Esophagus muscularis mucosa (tissue), 4 donors: ENCODE measurements around the gene URM1. TPM values are rescaled to one million over a fixed set of nuclear protein-coding genes. Genes with fewer than 3 reads are reported as not detected.
"Not testable (repeated sequence)": the region's sequence is repeated elsewhere in the genome, so short reads cannot be mapped to it uniquely, and the experiment has no call there.

Experiments used
- DNase-seq: peaks from one replicate; pipeline ENCODE4 v3.0.0-alpha.2; 2017; ENCODE audit errors: extremely low spot score
- H3K27ac ChIP-seq, 4 donors: fragments of 200-600 bp; sonication (generic); replicated peaks in 1 of 4; 1 replicate in 3 of 4; 2 replicates in 1 of 4; pipeline ENCODE4 v1.5.1; 2016 to 2019; ENCODE audit warnings: mild to moderate bottlenecking in 1 of 4
- H3K27me3 ChIP-seq, 4 donors: fragments of 200-600 bp; sonication (generic); one replicate each; pipeline versions ENCODE4 v1.5.1 to v1.6.0; 2016 to 2019
- H3K36me3 ChIP-seq, 4 donors: fragments of 200-600 bp; sonication (generic); one replicate each; pipeline ENCODE4 v1.5.1; 2016 to 2019
- H3K4me1 ChIP-seq, 4 donors: fragments of 200-600 bp; sonication (generic); one replicate each; pipeline ENCODE4 v1.5.1; 2016 to 2019
- H3K4me3 ChIP-seq, 4 donors: fragments of 200-600 bp; sonication (generic); 1 replicate in 2 of 4; 2 replicates in 2 of 4; pipeline ENCODE4 v1.5.1; 2016 to 2019; ENCODE audit warnings: mild to moderate bottlenecking in 4 of 4, moderate library complexity in 1 of 4
- H3K9me3 ChIP-seq, 4 donors: fragments of 200-600 bp; sonication (generic); 1 replicate in 3 of 4; 2 replicates in 1 of 4; pipeline ENCODE4 v1.5.1; 2016 to 2019
- EP300 ChIP-seq: sonication (generic); formaldehyde crosslinking; IDR thresholded peaks from one replicate; pipeline ENCODE4 v1.6.1; 2017; ENCODE audit warnings: antibody characterized with exemption
- POLR2A ChIP-seq: fragments of 450-650 bp; IDR thresholded peaks from one replicate; pipeline ENCODE4 v1.6.1; 2017; ENCODE audit warnings: antibody characterized with exemption, moderate library complexity, mild to moderate bottlenecking, low read depth
- POLR2AphosphoS5 ChIP-seq, 2 donors: sonication (generic); formaldehyde crosslinking; IDR thresholded peaks; one replicate each; pipeline ENCODE4 v1.6.1; 2017; ENCODE audit warnings: antibody characterized with exemption in 2 of 2
- WGBS: methylation state at CpG from one replicate; pipeline ENCODE4 v1.1.5; 2018; 5-methylcytosine and 5-hydroxymethylcytosine counted together
- intact Hi-C: fragments of 100-400 bp; cut with DNase I; formaldehyde crosslinking; loops from one replicate; pipeline ENCODE4 v1.15.1; 2023
- total RNA-seq, 4 donors: library from RNA; depleted of rRNA; stranded (reverse); fragments of >200 nt; gene quantifications; one replicate each; pipeline versions ENCODE4 v1.1.0 to v1.2.1, GENCODE V29; 2016
- TF ChIP-seq, protein P1 (sequence below), 3 experiments: fragments of 200-600 bp in 2 of 3; fragments of 450-650 bp in 1 of 3; sonication (generic) in 2 of 3; IDR thresholded peaks; one replicate each; pipeline ENCODE4 v1.5.1; 2017 to 2019; ENCODE audit warnings: antibody characterized with exemption in 3 of 3, mild to moderate bottlenecking in 2 of 3, moderate library complexity in 1 of 3

The URM1 gene
- total RNA-seq, 4 donors from 2014 or later = 25.3 to 36.8 (median 28.3) TPM

DNA sequence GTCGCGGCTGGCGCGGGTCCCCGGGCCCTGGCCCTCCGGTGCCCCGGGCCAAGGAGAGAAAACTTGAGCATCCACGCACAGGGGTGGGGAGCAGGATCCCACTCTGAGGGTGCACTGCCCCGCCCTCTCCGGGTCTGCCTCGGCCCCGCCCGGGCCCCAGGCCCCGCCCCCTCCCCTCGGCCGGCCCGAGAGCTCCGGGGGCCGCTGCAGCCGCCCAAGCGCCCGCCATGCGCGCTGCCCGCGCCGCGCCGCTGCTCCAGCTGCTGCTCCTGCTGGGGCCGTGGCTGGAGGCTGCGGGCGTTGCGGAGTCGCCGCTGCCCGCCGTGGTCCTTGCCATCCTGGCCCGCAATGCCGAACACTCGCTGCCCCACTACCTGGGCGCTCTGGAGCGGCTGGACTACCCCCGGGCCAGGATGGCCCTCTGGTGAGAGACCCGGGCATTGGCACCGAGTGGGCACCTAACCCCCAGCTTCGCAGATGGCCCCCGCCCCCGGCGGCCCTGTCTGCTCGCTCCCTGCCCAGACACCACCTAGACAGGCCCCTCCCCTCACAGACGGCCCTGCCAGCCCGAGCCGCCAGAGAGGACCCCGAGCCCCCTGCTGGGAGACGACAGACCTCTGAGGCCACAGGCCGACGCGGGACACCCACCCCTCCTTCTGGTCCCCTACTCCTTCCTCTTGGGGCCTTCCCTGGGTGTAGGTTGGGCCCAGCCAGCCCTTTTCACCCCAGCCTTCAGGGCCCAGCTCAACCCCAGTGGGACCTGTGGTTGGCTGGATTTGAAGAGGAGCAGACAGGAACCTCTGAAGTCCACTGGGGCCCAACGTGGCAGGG, 49.7 kb downstream of the URM1 start, which contains the start of gene CERCAM:
Gene CERCAM, plus strand, starts transcription at position 207 of the 831 bp plus-strand sequence. Its CDS starts 21 bp downstream, at position 228.
- intact Hi-C loops = no loop called here
- Histone ChIP-seq H3K36me3 (peaks cover 0 to 26% (median 10%) of the 10 kb centered on the region in 4 donors), H3K27me3 (peaks cover 0 to 12% (median 0%) of the 10 kb centered on the region in 4 donors), H3K27ac (peak within 1 kb of the TSS; percentile 77 to 91 (median 81)), H3K4me1 (peaks cover 15 to 31% (median 28%) of the 10 kb centered on the region in 4 donors), H3K9me3 (no peaks in the 10 kb centered on the region), H3K4me3 (peak within 1 kb of the TSS; percentile 87 to 100 (median 94))
- no peak for DNase-seq
- TF ChIP-seq EP300 (no peak), POLR2A (no peak), POLR2AphosphoS5 (IDR thresholded peaks at IDR 0.05) (no peak)
- TF ChIP-seq, protein P1, sequence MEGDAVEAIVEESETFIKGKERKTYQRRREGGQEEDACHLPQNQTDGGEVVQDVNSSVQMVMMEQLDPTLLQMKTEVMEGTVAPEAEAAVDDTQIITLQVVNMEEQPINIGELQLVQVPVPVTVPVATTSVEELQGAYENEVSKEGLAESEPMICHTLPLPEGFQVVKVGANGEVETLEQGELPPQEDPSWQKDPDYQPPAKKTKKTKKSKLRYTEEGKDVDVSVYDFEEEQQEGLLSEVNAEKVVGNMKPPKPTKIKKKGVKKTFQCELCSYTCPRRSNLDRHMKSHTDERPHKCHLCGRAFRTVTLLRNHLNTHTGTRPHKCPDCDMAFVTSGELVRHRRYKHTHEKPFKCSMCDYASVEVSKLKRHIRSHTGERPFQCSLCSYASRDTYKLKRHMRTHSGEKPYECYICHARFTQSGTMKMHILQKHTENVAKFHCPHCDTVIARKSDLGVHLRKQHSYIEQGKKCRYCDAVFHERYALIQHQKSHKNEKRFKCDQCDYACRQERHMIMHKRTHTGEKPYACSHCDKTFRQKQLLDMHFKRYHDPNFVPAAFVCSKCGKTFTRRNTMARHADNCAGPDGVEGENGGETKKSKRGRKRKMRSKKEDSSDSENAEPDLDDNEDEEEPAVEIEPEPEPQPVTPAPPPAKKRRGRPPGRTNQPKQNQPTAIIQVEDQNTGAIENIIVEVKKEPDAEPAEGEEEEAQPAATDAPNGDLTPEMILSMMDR (IDR thresholded peaks at IDR 0.05) = no peak
- WGBS = 0% methylated on average over 8 of the region's 59 CpGs

DNA sequence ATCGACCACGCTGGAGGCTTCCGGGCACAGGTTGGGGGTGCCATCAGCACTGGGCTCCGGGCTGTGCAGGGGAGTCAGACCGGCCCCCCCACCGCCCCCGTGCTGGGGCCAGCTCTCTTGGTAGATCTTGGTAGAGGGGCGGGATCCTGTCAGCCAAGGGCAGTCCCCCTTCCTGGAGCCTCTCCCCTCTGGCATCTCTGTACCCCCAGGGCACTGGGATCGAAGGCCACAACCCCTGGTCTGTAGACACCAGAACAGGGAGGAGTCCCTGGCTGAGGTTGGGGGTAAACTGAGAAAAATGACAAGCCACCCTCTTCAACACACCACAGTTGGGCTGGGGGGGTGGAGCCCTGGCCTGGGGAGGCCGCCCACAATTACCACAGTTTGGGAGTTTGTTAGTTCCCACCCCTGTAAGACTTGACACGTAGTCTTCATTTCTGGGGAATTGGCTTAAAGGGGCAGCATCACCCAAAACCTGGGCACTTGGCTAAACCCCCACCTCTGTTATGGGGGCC, 50.4 kb downstream of the URM1 start:
- H3K27ac ChIP-seq = peak overlapping the region; percentile 77 to 91 (median 81)
- intact Hi-C loops = no loop called here
- peaks cover 0 to 33% (median 13%) of the 10 kb centered on the region in 4 donors for H3K36me3 ChIP-seq
- peaks cover 0 to 5% (median 0%) of the 10 kb centered on the region in 4 donors for H3K27me3 ChIP-seq
- peak overlapping the region; percentile 87 to 100 (median 94) for H3K4me3 ChIP-seq
- peaks cover 15 to 31% (median 28%) of the 10 kb centered on the region in 4 donors for H3K4me1 ChIP-seq
- H3K9me3 ChIP-seq = no peaks in the 10 kb centered on the region
- TF ChIP-seq, protein P1 (IDR thresholded peaks at IDR 0.05) = no peak
- TF ChIP-seq POLR2A = no peak
- no peak for DNase-seq
- WGBS = 48% methylated on average over 3 of the region's 11 CpGs

DNA sequence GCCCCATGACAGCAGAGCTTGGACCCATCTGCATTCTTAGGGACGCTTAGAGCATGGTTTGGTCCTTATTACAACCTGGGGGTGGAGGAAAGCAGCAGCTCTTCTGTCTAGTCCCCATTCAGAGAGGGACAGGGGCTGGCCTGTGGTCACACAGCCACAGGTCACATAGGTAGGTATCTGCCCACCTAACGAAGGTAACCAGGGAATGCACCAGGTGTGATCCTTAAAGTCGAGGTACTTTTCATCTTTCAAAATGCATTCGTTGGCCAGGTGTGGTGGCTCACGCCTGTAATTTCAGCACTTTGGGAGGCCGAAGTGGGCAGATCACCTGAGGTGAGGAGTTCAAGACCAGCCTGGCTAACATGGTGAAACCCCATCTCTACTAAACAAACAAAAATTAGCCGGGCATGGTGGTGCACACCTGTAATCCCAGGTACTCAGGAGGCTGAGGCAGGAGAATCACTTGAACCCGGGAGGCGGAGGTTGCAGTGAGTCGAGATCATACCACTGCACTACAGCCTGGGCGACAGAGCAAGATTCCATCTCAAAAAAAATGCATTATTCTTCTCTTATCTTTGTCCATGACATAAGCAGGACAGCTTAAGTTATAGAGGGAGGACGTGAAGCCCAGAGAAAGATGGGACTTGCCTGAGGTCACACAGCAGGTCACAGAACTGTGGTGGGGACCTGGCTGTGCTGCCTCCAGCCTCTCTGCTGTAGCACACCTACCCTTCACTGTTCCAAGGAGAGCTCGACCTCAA, 51.0 kb downstream of the URM1 start:
- Histone ChIP-seq H3K4me1 (peaks cover 15 to 31% (median 28%) of the 10 kb centered on the region in 4 donors), H3K4me3 (peak overlapping the region in 2 of 4 donors; percentile 98 to 100), H3K36me3 (peaks cover 0 to 40% (median 13%) of the 10 kb centered on the region in 4 donors), H3K27ac (peak overlapping the region; percentile 77 to 91 (median 81))
- H3K27me3 ChIP-seq, intact Hi-C loops, DNase-seq, H3K9me3 ChIP-seq: not testable (repeated sequence)
- 92% methylated on average over 12 of the region's 13 CpGs for WGBS

DNA sequence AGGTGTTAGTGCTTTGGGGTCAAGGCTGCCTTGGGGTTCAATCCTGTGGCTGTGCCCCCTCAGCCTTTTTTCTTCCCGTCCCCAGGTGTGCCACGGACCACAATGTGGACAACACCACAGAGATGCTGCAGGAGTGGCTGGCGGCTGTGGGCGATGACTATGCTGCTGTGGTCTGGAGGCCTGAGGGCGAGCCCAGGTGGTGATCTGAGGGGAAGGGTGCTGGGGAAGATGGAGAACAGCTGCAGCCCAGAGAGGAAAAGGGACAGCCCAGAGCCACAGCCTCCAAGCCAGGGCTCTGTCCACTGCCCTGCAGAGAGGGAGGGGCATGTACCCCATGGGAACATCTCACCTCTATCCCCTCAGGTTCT, 51.6 kb downstream of the URM1 start:
- H3K27me3 ChIP-seq = no peaks in the 10 kb centered on the region
- no peaks in the 10 kb centered on the region for H3K9me3 ChIP-seq
- no peak overlapping the region for H3K27ac ChIP-seq
- 100% methylated on average over 4 of the region's 5 CpGs for WGBS
- peaks cover 15 to 31% (median 28%) of the 10 kb centered on the region in 4 donors for H3K4me1 ChIP-seq
- intact Hi-C loops = no loop called here
- no peak for DNase-seq
- peaks cover 0 to 45% (median 13%) of the 10 kb centered on the region in 4 donors for H3K36me3 ChIP-seq
- no peak for TF ChIP-seq POLR2A
- TF ChIP-seq, protein P1 (IDR thresholded peaks at IDR 0.05) = no peak
- TF ChIP-seq POLR2AphosphoS5 (IDR thresholded peaks at IDR 0.05) = no peak
- TF ChIP-seq EP300 = no peak
- no peak overlapping the region for H3K4me3 ChIP-seq

DNA sequence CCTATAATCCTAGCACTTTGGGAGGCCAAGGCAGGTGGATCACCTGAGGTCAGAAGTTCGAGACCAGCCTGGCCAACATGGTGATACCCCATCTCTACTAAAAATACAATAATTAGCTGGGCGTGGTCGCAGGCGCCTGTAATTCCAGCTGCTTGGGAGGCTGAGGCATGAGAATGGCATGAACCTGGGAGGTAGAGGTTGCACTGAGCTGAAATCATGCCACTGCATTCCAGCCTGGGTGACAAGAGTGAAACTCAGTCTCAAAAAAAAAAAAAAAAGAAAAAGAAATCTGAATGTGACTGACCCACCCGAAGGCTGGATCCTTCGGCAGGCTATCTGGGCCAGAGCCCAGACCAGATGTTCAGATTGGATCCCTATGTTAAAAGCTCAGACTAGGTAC, 52.2 kb downstream of the URM1 start:
- H3K27ac ChIP-seq, H3K27me3 ChIP-seq, intact Hi-C loops, H3K9me3 ChIP-seq, DNase-seq, H3K4me3 ChIP-seq: not testable (repeated sequence)
- 90% methylated on average over 6 of the region's 6 CpGs for WGBS
- Histone ChIP-seq H3K4me1 (peaks cover 15 to 31% (median 28%) of the 10 kb centered on the region in 4 donors), H3K36me3 (peaks cover 0 to 51% (median 14%) of the 10 kb centered on the region in 4 donors)
